GM19324 (cell line): ENCODE data around the gene TTC21B.
"Not testable (repeated sequence)": the region's sequence is repeated elsewhere in the genome, so short reads cannot be mapped to it uniquely, and the experiment has no call there.

Experiments
- ATAC-seq: cut with Tn5 transposase; IDR thresholded peaks from one replicate; pipeline ENCODE4 v1.9.1; 2021; ENCODE audit warnings: mild to moderate bottlenecking, moderate library complexity; ENCODE audit not compliant: unreplicated experiment, low FRiP score

The TTC21B gene

DNA sequence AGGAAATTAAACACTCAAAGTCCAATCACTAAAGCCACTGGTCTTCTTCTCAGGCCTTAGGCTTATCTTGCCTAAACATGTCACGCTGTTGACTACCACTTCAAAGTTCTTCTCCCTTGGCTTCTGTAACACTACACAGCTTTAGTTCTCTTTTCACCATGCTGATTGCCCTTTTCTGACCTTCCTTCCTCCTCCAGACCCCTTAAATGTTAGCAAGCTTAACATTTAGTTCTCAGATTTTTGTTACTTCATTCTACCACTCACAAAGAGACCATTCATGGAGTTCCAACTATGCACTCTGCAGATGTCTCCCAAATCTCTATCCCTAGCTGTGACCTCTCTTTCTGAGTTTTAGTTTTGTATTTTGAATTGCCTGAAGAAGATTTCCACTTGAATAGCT, 64.4 kb downstream of the TTC21B start:
- ATAC-seq, result no peak

DNA sequence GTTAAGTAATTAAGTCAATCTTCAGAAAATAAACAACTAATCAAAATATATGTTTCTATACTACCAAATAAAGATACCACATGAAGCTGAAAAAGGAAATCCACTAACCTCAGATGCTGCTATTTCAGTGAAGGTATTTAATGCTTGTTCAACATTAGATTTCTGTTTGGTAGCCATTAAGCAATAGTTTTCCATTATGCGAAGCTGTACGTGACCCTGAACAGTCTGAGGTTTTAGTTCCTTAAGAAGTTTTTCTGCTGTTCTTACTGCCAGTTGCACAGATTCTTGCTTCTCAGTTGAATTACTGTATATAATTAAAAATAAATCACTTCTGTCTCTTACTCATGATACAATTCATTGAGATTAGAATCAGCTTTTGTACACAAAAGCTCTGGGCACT, 65.4 kb downstream of the TTC21B start:
- ATAC-seq, result no peak

DNA sequence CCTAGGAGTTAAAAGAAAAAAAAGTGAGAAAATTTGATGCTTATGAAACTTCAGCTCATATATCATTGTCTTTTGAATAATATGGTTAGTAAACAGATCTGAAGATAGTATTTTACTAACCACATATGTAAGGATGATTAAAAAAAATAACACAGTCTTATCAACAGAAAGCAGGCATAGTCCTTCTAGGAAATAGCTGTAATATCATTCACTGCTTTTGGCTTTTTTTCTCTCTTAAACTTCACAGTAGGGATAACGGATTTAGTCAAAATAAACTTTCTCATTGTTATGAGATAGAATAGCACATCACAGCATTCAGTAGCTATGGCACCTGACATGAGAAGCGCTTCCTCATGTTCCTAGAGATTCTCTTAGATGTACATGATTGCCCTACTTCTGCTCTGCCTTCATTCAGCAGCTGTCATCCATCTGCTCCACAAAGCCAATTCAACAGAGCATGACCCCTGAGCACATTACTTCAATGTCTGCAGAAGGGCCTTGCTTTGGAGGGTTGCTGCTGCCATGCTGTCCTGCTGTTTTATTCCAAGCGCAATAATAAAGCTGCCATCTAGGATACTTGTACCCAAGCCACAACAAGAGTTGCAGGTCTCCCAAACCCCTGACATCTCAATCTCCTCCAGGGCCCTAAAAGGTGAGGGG, 67.0 kb downstream of the TTC21B start:
- ATAC-seq, result no peak

DNA sequence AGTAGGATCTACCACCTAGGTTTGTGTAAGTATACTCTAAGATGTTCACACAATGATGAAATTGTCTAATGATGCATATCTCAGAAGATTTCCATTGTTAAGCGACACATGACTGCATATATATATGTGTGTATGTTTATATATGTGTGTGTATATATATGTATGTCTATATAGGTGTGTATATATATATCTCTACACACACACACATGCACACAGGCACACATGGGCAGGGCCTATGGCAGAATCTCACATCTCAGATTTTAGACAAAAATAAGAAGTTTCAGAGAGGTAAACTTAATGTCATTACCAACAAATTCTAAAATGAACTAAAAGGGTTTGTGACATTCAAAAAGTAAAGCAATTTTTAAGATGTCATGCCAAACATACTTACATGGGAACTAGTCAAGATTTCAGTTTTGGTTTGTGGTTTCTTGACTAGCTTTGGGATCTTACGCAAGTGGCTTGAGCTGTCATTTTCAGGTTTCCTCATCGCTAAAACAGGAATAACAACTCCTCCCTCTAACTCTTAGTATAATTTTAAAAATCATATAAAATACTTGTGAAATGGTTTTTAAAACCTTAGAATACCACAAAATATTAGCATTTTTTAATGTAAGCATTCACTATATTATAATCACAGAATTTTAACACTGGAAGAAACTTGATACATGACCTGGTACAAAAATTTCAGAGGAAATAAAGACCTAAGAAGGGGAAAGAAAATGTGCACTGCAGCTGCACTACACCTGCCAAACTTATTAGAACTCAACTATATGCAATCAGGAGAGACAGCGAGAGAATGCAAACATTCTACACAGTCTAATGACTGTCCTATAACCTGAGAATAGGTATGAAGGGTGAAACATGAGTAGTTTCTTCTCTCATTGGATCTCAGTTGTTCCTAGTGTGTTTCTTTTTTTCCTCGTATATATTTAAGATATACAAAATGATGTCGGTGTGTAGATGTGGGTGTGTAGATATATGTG, 75.7 kb downstream of the TTC21B start:
- ATAC-seq, result peak; percentile 50

DNA sequence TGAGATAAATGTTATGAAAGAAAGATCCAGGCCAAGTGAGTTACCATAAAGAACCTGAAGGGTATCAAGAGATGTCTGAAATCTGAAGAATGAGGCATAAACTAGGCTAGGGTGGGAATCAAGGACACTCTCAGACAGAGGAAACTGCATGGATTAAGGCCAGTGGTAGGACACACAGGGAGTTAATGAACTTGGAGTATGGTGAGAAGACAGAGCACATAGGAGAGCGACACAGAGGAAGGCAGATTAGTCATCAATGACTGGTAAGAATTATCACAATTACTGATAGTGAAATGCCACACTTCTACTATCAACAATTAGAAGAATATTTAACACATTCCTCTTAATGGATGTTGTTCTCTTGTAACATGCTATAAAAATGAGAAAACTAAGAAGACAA, 76.9 kb downstream of the TTC21B start:
- no peak for ATAC-seq

DNA sequence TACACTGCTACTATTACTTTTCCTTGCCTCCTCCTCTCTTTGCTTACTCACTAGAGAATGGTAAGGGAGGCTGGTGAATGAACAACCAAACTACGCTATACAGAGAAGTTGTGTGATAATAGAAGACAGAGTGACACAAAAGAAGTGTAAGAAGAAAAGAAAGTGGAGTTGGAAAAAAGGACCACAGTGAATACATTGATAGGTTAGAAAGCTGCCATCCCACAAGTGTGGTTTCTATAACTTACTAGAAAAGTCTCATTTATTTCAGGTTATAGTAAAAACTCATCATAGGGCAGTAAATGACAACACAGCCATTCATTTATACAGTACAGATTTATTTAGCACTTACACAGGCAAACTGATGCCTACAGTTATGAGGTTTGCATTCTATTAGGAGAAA, 77.3 kb downstream of the TTC21B start:
- no peak for ATAC-seq

DNA sequence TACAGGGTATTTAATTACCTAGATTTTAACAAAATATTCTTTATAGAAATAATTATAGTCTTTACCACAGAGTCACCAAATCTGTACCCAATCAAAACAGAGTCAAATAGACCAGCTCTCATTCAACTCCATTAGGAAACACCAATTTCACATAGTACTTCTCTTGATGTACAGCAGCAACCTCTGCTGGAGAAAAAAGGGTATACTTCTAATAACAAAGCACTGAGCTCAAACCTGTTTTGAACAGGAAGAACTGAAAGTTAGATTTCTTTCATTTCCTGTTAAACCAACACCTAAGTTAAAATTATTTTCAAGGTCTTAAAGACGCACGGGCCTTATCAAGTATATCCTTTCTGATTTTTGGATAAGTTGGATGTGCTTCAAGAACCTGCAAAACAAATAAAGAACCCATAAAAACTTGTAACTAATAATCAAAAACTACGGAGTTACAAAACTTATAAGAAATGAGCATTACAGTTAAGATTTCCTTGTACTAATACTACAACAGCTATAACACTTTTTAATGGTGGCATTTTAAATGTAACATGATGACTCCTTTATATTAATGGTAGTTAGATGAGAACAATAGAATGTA, 79.0 kb downstream of the TTC21B start:
- peak; percentile 86 for ATAC-seq

DNA sequence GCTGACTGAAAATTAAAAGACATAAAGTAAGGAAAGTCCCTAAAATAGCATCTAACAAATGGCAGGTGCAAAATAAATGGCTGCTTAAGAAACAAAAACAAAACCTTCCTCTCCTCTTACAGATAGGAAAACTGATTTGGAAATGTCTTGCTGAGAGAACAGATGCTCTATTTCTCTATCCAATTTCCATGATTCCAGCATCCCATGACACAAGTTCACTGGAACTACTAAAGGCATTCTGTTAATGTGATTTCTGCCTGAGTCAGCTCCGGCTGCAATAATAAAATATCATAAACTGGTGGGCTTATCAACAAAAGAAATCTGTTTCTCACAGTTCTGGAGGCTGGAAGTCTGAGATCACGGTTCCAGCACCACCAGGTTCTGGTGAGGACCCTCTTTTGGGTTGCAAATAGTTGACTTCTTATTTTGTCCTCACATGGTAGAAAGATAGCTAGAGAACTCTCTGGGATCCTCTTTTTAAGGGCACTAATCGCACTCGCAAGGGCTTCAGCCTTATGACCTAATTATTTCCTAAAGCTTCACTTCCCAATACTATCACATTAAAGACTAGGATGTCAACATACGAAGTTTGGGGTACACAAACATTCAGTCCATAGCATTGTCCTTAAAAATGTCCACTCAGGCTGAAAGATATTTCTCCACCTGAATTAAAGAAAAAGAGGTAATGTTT, 81.3 kb downstream of the TTC21B start:
- ATAC-seq, result no peak

DNA sequence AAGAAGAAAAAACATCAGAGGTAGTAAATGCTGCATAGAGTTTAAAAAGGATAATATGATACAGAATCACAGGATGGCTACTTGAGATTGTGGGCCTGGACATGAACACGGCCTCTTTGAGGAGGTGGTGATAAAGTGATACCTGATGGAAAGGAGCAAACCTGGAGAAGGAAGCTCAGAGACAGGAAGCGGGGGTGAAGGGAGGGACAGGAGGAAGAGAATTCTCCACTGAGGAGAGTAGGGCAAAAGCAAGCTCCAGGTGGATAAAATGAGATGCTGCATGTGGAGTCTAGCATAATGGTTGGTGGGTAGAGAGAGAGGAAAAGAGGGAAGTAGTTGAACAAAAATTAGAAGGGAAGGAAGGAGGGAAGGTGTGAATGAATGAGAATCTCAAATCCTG, 82.6 kb downstream of the TTC21B start:
- ATAC-seq, result no peak

DNA sequence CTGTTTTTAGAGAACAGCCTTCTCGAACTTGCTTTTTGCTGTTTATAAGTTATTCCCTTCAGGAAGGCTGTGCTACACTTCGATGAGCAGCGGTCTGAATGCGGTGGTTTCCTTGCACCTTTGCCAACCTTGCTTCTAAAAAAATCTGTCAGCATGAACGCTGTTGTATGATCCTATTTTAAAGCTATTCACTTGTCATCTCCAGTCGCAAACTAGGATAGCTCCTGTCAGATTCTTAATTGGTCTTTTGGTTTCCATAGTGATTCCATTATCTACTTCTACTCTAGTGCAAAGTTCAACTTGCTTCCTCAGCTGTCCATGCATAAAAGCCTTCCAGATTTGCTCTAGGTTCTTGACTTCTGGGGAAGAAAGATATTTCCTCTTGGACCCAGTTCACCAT, 83.2 kb downstream of the TTC21B start:
- no peak for ATAC-seq

DNA sequence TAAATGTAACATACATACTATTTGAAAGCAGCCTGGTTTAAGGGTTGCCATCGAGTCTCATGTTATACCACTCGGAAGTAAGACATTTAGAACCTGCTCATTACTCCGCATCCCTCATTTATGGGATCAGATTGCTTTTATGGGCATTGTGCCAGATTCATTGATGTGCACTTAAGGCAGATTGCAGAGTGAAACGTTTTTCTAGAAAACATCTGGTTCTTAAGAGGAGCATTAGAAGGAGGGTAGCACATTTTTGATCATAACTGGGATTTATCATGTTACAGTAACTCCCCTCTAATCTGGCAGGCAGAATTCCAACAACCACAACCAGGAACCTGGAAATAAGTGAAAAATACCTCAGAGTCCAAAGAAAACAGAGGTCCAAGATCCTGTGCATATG, 85.4 kb downstream of the TTC21B start:
- no peak for ATAC-seq

DNA sequence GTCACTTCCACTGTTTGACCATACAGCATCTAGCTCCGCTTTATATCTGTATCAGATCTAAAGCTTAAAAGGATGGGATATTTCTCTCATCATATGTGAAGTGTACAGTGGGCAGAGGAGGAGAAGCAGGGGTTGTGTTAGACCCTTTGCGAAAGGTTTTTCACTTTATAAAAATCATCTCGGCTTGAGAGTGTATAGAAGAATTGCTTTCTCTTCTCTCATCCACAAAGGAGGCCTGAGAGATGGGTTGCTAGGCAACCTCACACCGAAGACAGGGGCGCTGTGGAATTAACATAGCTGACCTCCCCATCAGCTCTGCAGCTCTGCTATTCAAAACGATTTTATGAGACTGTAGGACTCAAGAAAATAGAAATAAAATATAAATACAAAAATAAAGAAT, 89.3 kb downstream of the TTC21B start:
- no peak for ATAC-seq

DNA sequence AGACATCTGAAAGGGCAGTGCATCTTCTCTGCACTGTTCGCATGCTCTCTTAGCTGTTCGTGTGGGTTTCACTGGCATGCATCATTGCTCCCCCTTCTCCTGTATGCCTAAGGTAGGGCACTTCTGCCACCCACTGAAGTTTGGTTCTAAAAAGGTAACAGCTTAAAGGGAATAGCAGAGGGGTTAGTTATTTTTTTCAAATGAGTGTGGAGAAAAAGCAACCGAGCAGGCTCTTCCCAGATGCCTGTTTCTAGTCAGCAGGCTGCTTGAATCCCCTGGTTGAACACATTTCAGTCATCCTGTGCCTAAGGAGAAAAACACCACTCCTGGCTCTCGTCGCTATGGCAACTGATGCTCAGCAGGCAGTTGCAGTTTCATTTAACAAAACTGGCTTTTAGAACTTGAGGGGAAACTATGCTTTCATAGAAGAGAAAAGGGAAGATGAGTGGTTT, 89.7 kb downstream of the TTC21B start:
- peak; percentile 60 for ATAC-seq

DNA sequence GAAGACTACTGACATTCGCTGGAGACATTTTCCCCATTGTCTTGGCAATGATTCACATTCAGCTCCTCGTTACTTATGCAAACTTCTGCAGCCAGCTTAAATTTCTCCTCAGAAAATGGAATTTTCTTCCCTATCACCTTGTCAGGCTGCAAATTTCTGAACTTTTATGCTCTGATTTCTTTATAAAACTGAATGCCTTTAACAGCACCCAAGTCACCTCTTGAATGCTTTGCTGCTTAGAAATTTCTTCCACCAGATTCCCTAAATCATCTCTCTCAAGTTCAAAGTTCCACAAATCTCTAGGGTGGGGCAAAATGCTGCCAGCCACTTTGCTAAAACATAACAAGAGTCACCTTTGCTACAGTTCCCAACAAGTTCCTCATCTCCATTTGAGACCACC, 92.5 kb downstream of the TTC21B start:
- not testable (repeated sequence) for ATAC-seq

DNA sequence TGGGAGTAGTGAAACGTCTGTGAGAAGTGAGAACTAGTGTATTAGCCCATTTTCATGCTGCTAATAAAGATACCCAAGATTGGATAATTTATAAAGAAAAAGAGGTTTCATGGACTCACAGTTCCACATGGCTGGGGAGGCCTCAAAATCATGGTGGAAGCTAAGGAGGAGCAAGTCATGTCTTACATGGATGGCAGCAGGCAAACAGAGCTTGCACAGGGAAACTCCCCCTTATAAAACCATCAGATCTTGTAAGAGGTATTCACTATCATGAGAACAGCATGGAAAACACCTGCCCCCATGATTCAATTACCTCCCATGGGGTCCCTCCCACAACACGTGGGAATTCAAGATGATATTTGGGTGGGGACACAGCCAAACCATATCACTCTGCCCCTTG, 93.9 kb downstream of the TTC21B start:
- ATAC-seq, result not testable (repeated sequence)

DNA sequence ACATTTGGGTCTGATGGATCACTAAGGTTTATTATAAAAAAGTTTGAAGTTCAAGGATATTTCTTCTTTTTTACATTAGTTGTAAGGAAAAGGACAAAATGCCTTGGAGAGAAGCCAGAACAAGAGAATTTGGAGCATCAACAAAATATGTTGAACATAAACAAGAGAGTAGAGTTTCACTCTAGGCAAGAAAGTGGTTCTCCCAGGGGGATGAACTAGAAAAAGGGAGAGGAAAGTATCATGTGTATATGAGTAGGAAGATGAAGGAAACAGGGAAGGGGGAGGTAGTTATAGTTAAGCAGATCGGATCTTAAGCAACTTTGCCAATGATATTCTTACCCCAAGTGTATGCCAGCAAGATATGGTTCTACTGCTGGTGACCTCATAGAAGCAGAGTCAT, 95.7 kb downstream of the TTC21B start:
- no peak for ATAC-seq

DNA sequence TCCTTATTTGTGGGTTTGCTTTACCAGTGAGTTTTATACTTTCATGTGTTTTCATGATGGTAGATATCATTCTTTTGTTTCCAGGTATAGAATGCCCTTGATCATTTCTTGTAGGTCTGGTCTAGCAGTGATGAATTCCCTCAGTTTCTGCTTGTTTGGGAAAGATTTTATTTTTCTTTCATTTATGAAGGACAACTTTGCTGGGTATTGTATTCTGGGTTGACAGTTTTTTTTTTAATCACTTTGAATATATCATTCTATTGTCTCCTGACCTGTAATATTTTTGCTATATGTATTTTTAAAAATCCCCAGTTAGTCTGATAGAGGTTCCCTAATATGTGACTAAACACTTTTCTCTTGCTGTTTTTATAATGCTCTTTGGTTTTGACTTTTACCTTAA, 101.2 kb downstream of the TTC21B start:
- ATAC-seq, result no peak

DNA sequence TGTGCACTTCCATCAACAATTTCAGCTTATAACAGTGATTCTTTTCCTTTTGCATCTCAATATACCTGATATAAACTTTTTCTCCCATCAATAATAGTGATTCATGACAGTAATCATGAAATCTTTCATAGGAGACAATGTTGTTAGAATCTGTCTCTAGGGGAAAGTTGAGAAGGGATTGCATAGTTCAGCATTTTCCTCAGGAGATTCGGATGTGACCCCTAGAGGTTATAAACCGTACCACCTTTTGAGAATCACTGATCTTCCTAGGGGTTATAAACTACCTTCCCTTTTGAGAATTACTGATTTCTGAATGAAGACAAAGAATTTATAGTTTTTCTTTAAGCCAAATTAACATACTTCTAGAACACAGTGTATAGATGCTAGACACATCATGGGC, 106.6 kb downstream of the TTC21B start:
- ATAC-seq, result no peak

DNA sequence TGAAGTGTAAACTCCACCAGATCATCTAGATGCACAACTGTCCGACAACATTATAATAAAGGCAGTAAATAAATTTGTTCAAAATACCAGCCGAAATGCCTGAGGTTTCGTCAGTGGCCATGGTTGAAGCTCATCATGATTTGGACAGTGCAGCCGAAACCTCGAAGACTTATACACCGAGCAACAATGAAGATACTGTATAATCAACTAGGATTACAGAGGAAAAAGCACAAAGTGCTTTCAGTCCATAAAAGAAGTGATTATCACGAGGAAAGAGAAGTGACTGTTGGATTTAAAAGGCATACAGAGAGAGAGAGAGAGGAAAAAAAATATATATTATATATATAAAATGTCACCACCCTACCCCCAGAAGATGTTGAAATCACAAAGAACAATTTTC, 107.5 kb downstream of the TTC21B start:
- ATAC-seq, result no peak

DNA sequence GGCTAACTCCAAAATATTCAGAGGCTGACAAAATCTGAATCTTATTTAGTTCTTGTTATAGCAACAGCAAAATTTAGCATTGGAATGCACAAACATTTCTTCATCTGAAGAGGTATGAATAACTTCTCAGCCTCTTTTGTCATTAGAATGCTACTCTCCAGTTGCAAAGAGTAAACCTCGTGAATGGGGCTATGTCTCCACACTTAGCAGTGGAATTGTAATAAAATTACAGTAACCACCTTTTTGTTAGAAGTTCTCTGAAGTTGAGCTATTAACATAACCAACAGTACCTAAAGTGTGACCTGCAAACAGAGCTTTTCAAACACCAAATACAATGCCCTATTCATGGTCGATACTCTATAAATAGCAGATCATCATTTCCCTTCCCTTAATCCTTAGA, 109.4 kb downstream of the TTC21B start:
- no peak for ATAC-seq

DNA sequence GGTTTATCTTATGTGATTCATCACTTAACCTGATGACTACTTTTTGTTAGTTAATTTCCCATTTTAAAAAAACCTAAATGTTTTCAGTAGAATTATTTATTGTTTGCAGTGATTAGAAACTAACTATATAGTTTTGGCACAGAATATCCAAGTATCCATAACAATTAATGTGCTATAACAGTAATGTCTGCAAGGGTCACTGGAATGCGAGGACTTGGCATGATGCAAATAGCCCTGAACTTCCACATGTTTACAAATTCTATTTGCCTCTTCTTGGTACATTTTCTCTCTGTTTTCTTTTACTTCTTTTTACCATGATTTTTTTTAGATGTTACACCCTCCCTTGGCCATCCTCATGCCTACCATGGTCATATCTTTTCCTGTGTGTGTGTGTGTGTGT, 110.2 kb downstream of the TTC21B start:
- no peak for ATAC-seq
